Right lobe of liver (tissue), 6 donors: ENCODE measurements around the gene CYP2U1. TPM values are rescaled to one million over a fixed set of nuclear protein-coding genes. Genes with fewer than 3 reads are reported as not detected.

Experiments
- ATAC-seq, 4 donors: fragments of 200-7000 bp; cut with Tn5 transposase; one replicate each; pipeline ENCODE4 v1.9.1; 2020; ENCODE audit warnings: mild to moderate bottlenecking in 4 of 4, moderate library complexity in 4 of 4
- DNase-seq, 3 donors: peaks; one replicate each; pipeline ENCODE4 v3.0.0-alpha.2; 2020
- H3K27ac ChIP-seq, 3 donors: fragments of 200-600 bp; one replicate each; pipeline ENCODE4 v1.8.0; 2022
- H3K27me3 ChIP-seq, 2 donors: fragments of 200-600 bp; one replicate each; pipeline ENCODE4 v1.8.0; 2022
- H3K36me3 ChIP-seq, 4 donors: fragments of 200-600 bp; sonication (generic) in 1 of 4; one replicate each; pipeline versions ENCODE4 v1.5.1 to v1.8.0; 2017 to 2022; ENCODE audit warnings: control low read depth in 1 of 4
- H3K4me1 ChIP-seq, 4 donors: fragments of 200-600 bp; sonication (generic) in 1 of 4; one replicate each; pipeline versions ENCODE4 v1.5.1 to v1.8.0; 2017 to 2022; ENCODE audit warnings: control low read depth in 1 of 4
- H3K4me3 ChIP-seq, 3 donors: fragments of 200-600 bp; one replicate each; pipeline ENCODE4 v1.8.0; 2022
- H3K9me3 ChIP-seq, 4 donors: fragments of 200-600 bp; sonication (generic) in 1 of 4; one replicate each; pipeline versions ENCODE4 v1.5.1 to v1.8.0; 2017 to 2022; ENCODE audit warnings: control low read depth in 1 of 4
- CTCF ChIP-seq, 4 donors: fragments of 200-600 bp in 3 of 4; fragments of 450-650 bp in 1 of 4; IDR thresholded peaks; one replicate each; pipeline versions ENCODE4 v1.5.1 to v1.8.0; 2016 to 2022; ENCODE audit warnings: antibody characterized with exemption in 4 of 4, mild to moderate bottlenecking in 2 of 4
- POLR2A ChIP-seq: fragments of 450-650 bp; IDR thresholded peaks from one replicate; pipeline ENCODE4 v1.6.1; 2017; ENCODE audit warnings: antibody characterized with exemption, mild to moderate bottlenecking
- WGBS: methylation state at CpG from one replicate; pipeline ENCODE4 v1.1.6; 2018; ENCODE audit warnings: low coverage, low lambda C conversion rate; ENCODE audit not compliant: insufficient coverage; ENCODE audit errors: missing lambda C conversion rate; 5-methylcytosine and 5-hydroxymethylcytosine counted together
- intact Hi-C, 2 donors: fragments of 100-400 bp; cut with DNase I; formaldehyde crosslinking; loops; one replicate each; pipeline versions ENCODE4 v1.11.2 to v1.14.1; 2022
- total RNA-seq, 6 experiments: library from RNA; depleted of rRNA in 2 of 6; stranded (reverse); fragments of >200 nt in 2 of 6; fragmentation: NEBNext Ultra II Directional in 3 of 6; extraction: Animal tissue kit (Norgen Biotek cat#: 25700) in 3 of 6; gene quantifications; one replicate each; pipeline versions ENCODE4 v1.1.0 to v1.2.4, GENCODE V29; 2016 to 2023
- donor health status: DM: no; HTN: yes; CAD: no.
- donor health status: DM: no; HTN: no; CAD: no.
- donor health status: DM: no; HTN: no; CAD: no.
- donor health status: DM: no; HTN: yes; CAD: no.
- donor health status: DM: no; HTN: yes; CAD: no.

The CYP2U1 gene
- total RNA-seq, 6 experiments from 2014 or later = 3.2 to 7.5 (median 4.7) TPM

DNA sequence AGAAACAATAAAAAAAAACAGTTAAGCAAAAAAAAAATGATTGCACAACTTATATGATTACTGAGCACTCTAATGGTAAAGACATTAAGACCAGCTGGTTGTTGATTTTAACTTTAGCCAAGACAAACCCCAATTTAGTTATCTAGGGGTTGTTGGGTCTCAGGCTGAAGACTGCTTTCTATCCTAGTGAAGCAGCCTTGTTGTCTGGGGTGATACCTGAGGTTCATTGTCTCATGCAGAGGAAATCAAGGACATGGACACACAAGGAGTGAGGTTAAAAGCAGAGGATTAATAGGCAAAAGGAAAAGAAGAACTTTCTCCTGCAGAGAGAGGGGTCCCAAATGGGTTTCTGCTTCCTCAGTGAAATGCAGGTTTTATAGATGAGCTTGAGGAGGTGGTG is 40.0 kb upstream of the CYP2U1 start:
- no peak overlapping the region for H3K4me3 ChIP-seq
- no peaks in the 10 kb centered on the region for H3K36me3 ChIP-seq
- H3K4me1 ChIP-seq = no peaks in the 10 kb centered on the region
- ATAC-seq = no peak
- no peak overlapping the region for H3K27ac ChIP-seq
- no peaks in the 10 kb centered on the region for H3K27me3 ChIP-seq
- DNase-seq = no peak
- no peaks in the 10 kb centered on the region for H3K9me3 ChIP-seq
- intact Hi-C loops = no loop called here
- no peak for TF ChIP-seq POLR2A
- TF ChIP-seq CTCF (IDR thresholded peaks at IDR 0.05) = no peak

DNA sequence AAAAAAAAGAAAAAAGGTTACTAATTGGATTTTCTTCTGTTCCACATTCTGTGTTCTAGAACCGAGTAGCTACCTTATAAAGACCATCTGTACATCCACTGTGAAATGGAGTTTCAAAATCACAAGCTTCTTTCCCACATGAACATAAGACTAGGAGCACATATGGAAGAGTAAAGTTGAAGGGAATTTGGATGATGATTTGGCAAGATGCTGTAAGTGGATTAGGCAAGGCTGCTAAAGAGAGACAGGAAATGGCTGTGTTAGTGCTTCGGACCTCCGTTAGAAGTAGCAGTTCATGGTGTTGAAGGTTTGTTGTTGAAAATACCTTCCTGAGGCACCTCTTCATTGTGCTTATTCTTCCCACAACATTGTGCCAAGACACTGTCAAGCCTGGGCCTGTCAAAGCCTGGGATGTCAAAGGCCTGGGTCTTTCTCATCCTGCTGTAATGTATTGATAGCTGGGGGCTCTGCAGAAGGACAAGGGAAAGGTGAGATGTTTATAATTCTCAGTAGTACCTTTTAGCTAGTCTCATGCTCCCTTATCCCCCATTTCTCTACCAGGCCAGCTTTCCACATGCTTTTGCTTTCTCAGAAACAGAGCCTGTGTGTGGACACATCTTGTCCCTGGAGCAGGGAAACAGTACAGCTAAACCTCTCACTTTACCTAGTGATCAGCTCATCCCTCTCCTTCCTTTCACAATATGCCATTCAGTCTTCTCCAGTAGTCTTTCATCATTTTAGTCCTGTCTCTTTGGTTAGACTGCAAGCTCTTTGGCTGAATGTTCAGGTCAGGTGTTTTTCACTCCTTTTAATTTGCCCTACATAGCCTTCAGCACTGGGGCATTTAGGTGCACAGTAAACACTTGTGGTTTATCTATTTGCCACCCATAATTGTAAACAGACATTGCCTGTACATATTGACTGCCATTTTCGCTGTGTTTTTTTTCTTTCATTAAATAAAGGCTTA is 37.9 kb upstream of the CYP2U1 start:
- no peaks in the 10 kb centered on the region for H3K36me3 ChIP-seq
- H3K27ac ChIP-seq = no peak overlapping the region
- 73% methylated on average over 4 of the region's 4 CpGs for WGBS
- DNase-seq = no peak
- H3K4me3 ChIP-seq = no peak overlapping the region
- peak; percentile 19 to 60 (median 32) for ATAC-seq
- H3K27me3 ChIP-seq = no peaks in the 10 kb centered on the region
- TF ChIP-seq POLR2A (no peak), CTCF (IDR thresholded peaks at IDR 0.05) (no peak)
- intact Hi-C loops = no loop called here
- H3K4me1 ChIP-seq = no peaks in the 10 kb centered on the region
- no peaks in the 10 kb centered on the region for H3K9me3 ChIP-seq

DNA sequence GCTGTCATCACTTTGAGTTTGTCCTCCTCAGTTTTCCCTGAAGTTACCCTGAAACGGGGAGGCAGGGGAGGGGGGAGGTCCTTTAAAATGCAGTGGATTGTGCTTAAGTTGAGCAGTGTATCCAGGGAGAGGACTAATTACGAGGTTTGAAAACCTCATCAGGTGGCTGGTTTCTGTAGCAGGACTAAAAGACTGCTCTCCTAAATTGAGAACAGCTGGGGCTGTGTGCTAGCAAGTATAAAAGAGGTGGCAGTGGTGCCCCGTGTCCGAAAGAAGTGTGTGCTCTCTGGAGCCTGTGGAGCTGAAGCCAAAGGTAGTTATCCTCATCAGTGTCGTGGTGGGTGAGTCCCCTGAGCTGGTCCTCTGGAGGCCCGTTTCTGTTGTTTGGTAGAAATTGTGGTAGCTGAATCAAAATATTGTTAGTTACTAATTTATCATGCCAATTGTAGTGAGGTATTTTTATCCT is 37.2 kb upstream of the CYP2U1 start:
- ATAC-seq (no peak), DNase-seq (no peak)
- no peaks in the 10 kb centered on the region for H3K9me3 ChIP-seq
- WGBS = 54% methylated on average over 4 of the region's 6 CpGs
- intact Hi-C loops = no loop called here
- H3K27me3 ChIP-seq = no peaks in the 10 kb centered on the region
- H3K27ac ChIP-seq = no peak overlapping the region
- no peak overlapping the region for H3K4me3 ChIP-seq
- no peaks in the 10 kb centered on the region for H3K4me1 ChIP-seq
- TF ChIP-seq POLR2A = no peak
- TF ChIP-seq CTCF (IDR thresholded peaks at IDR 0.05) = no peak
- no peaks in the 10 kb centered on the region for H3K36me3 ChIP-seq

DNA sequence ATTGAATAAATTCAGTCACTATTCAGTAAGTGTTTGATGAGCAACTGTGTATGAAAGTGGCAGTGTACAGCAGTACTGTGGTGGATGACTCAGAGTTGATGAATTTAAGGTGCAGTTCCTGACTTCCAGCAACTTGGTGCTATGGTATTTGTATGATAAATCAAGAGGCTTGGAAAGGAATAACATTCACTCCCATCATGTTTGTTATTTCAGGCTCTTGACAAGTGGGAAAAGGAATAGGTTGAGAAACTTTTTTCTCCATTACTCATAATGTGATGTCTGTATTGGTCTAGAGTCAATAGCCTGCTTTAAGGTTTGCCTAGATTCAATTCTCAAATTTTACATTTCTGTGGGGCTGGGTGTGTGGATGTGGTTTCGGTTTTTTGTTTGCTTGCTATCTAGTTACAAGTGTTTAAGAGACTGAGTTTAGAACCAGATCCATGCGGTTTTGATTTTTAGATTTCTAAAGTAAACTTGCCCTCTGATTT is 35.1 kb upstream of the CYP2U1 start:
- WGBS = 27% methylated on average over 2 of the region's 2 CpGs
- DNase-seq = no peak
- ATAC-seq = peak; percentile 63 to 89 (median 74)
- H3K27ac ChIP-seq = peak overlapping the region in 1 of 3 donors; percentile 27
- H3K27me3 ChIP-seq = no peaks in the 10 kb centered on the region
- H3K9me3 ChIP-seq = no peaks in the 10 kb centered on the region
- intact Hi-C loops = no loop called here
- H3K36me3 ChIP-seq = no peaks in the 10 kb centered on the region
- no peaks in the 10 kb centered on the region for H3K4me1 ChIP-seq
- TF ChIP-seq CTCF (IDR thresholded peaks at IDR 0.05) (no peak), POLR2A (no peak)
- H3K4me3 ChIP-seq = no peak overlapping the region
